Daoy (cell line): ENCODE measurements around the gene OR8D1. TPM values are rescaled to one million over a fixed set of nuclear protein-coding genes. Genes with fewer than 3 reads are reported as not detected.

Source experiments
- DNase-seq: peaks from one replicate; pipeline ENCODE4 v3.0.0-alpha.2; 2015; ENCODE audit warnings: low read depth
- total RNA-seq: library from RNA; depleted of rRNA; stranded (reverse); fragments of >200 nt; shearing (Covaris generic); gene quantifications from 2 replicates; pipeline ENCODE4 v1.2.3, GENCODE V29; 2014; rRNA removed

The OR8D1 gene
- not detected in 2 replicates for total RNA-seq

- DNase-seq, result no peak
Measured at GRCh38 chr11:124313849-124314248, at the start of gene OR8D1. TSS of gene OR8D1 (minus strand) at chr11:124313949. CDS start at chr11:124310766, 3,183 bp downstream.

- no peak for DNase-seq
Measured at GRCh38 chr11:124359566-124359965, 45.8 kb upstream of the OR8D1 start.

GRCh38 chr11:124346311-124346955, 32.7 kb upstream of the OR8D1 start:
- no peak for DNase-seq

- no peak for DNase-seq
Measured at GRCh38 chr11:124344346-124344745, 30.6 kb upstream of the OR8D1 start.

- no peak for DNase-seq
Measured at GRCh38 chr11:124340142-124340447, 26.3 kb upstream of the OR8D1 start.

GRCh38 chr11:124339396-124340141, 25.8 kb upstream of the OR8D1 start:
- no peak for DNase-seq

GRCh38 chr11:124331873-124332272, 18.1 kb upstream of the OR8D1 start:
- no peak for DNase-seq

- DNase-seq, result no peak
Measured at GRCh38 chr11:124329787-124330478, 16.2 kb upstream of the OR8D1 start.

GRCh38 chr11:124327775-124328174, 14.0 kb upstream of the OR8D1 start:
- DNase-seq, result no peak

GRCh38 chr11:124322356-124322755, 8.6 kb upstream of the OR8D1 start:
- no peak for DNase-seq

GRCh38 chr11:124320097-124320496, 6.3 kb upstream of the OR8D1 start, which contains the start of gene OR8D2:
TSS of gene OR8D2 (minus strand) at chr11:124320197. CDS start at chr11:124320197, 0 bp downstream.
- DNase-seq, result no peak

GRCh38 chr11:124315052-124315451, 1.3 kb upstream of the OR8D1 start:
- peak; percentile 13 for DNase-seq

- DNase-seq, result no peak
Measured at GRCh38 chr11:124313131-124313530, 618 bp downstream of the OR8D1 start.

- DNase-seq, result no peak
Measured at GRCh38 chr11:124311670-124312069, 2.1 kb downstream of the OR8D1 start.

GRCh38 chr11:124311269-124311668, 2.5 kb downstream of the OR8D1 start:
- no peak for DNase-seq

- no peak for DNase-seq
Measured at GRCh38 chr11:124310721-124311120, 3.0 kb downstream of the OR8D1 start.

GRCh38 chr11:124307093-124307492, 6.7 kb downstream of the OR8D1 start:
- DNase-seq, result no peak

GRCh38 chr11:124302347-124303125, 11.2 kb downstream of the OR8D1 start:
- DNase-seq, result no peak

GRCh38 chr11:124301548-124301947, 12.2 kb downstream of the OR8D1 start:
- DNase-seq, result no peak

- peak; percentile 23 for DNase-seq
Measured at GRCh38 chr11:124297921-124298320, 15.8 kb downstream of the OR8D1 start.

- DNase-seq, result no peak
Measured at GRCh38 chr11:124296016-124296415, 17.7 kb downstream of the OR8D1 start.

GRCh38 chr11:124294687-124295086, 19.1 kb downstream of the OR8D1 start:
- no peak for DNase-seq
